Upper lobe of right lung (tissue), 1 donor: ENCODE results near the gene SNED1. TPM values are rescaled to one million over a fixed set of nuclear protein-coding genes. Genes with fewer than 3 reads are reported as not detected.
A peak's percentile ranks its signal among the peaks of the same experiment; 100 is the strongest.

Source experiments
- ATAC-seq: fragments of 200-7000 bp; cut with Tn5 transposase; one replicate; pipeline ENCODE4 v1.9.1; 2020; ENCODE audit warnings: mild to moderate bottlenecking, moderate library complexity
- DNase-seq: peaks from one replicate; pipeline ENCODE4 v3.0.0-alpha.2; 2020
- H3K27ac ChIP-seq: fragments of 200-600 bp; one replicate; pipeline ENCODE4 v1.8.0; 2022
- H3K27me3 ChIP-seq: fragments of 200-600 bp; one replicate; pipeline ENCODE4 v1.8.0; 2022; ENCODE audit warnings: mild to moderate bottlenecking
- H3K36me3 ChIP-seq: fragments of 200-600 bp; one replicate; pipeline ENCODE4 v1.8.0; 2022
- H3K4me1 ChIP-seq: fragments of 200-600 bp; one replicate; pipeline ENCODE4 v1.8.0; 2022
- H3K4me3 ChIP-seq: fragments of 200-600 bp; one replicate; pipeline ENCODE4 v1.8.0; 2022; ENCODE audit warnings: mild to moderate bottlenecking
- H3K9me3 ChIP-seq: fragments of 200-600 bp; one replicate; pipeline ENCODE4 v1.8.0; 2022
- CTCF ChIP-seq: fragments of 200-600 bp; IDR thresholded peaks from one replicate; pipeline ENCODE4 v1.8.0; 2022; ENCODE audit warnings: antibody characterized with exemption
- intact Hi-C: fragments of 100-400 bp; cut with DNase I; formaldehyde crosslinking; loops from one replicate; pipeline ENCODE4 v1.11.0; 2022
- total RNA-seq: library from RNA; stranded (reverse); fragmentation: NEBNext Ultra II Directional; extraction: Animal tissue kit (Norgen Biotek cat#: 25700); gene quantifications from one replicate; pipeline ENCODE4 v1.2.1, GENCODE V29; 2021
- donor health status: DM: no; HTN: yes; CAD: no; lungs with severe emphysema.

Gene SNED1
- total RNA-seq, 1 donor from 2014 or later: 38.4 TPM

GRCh38 chr2:240990266-240990529 is 8.2 kb upstream of the SNED1 start:
- intact Hi-C loops: no loop called here
- Histone ChIP-seq H3K27me3 (no peaks in the 10 kb centered on the region), H3K27ac (no peak overlapping the region), H3K4me1 (peaks cover 51% of the 10 kb centered on the region), H3K36me3 (no peaks in the 10 kb centered on the region), H3K4me3 (no peak overlapping the region), H3K9me3 (no peaks in the 10 kb centered on the region)
- ATAC-seq (no peak), DNase-seq (no peak)
- no peak for TF ChIP-seq CTCF

DNA sequence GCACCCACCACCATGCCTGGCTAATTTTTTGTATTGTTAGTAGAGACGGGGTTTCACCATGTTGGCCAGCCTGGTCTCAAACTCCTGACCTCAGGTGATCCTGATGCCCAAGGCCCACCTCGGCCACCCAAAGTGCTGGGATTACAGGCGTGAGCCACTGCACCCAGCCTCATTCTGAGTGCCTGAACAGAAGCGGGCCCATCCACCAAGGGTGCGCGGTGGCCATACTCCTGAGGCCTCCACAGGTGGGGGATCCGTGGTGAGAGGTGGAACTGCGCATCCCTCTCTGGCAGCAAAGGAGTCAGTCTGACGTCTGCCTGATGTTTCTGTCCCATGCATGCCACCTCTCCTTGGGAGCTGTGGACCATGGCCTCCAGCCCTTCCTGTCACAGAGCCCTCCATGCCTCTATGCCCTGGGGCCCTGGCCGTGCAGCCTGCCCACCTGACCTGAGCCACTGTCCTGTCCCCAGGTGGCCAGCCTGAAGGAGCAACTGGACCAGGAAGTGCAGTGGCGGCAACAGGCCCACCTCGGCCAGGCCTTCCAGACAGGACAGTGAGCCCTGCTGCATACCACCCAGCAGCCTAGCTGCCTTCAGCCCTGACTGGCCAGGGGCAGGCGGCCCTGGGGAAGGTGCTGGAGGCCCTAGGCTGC is 7.6 kb upstream of the SNED1 start:
- no peaks in the 10 kb centered on the region for H3K27me3 ChIP-seq
- intact Hi-C loops: no loop called here
- H3K4me1 ChIP-seq: peaks cover 57% of the 10 kb centered on the region
- DNase-seq (no peak), ATAC-seq (no peak)
- no peaks in the 10 kb centered on the region for H3K36me3 ChIP-seq
- H3K9me3 ChIP-seq: no peaks in the 10 kb centered on the region
- peak overlapping the region; percentile 90 for H3K27ac ChIP-seq
- no peak overlapping the region for H3K4me3 ChIP-seq
- no peak for TF ChIP-seq CTCF

GRCh38 chr2:240991378-240992263 is 6.8 kb upstream of the SNED1 start:
- intact Hi-C loops: no loop called here
- Histone ChIP-seq H3K9me3 (no peaks in the 10 kb centered on the region), H3K27me3 (no peaks in the 10 kb centered on the region), H3K27ac (peak overlapping the region; percentile 90), H3K4me3 (no peak overlapping the region), H3K4me1 (peaks cover 62% of the 10 kb centered on the region), H3K36me3 (no peaks in the 10 kb centered on the region)
- no peak for TF ChIP-seq CTCF
- DNase-seq: peak; percentile 94
- ATAC-seq: peak; percentile 85

DNA sequence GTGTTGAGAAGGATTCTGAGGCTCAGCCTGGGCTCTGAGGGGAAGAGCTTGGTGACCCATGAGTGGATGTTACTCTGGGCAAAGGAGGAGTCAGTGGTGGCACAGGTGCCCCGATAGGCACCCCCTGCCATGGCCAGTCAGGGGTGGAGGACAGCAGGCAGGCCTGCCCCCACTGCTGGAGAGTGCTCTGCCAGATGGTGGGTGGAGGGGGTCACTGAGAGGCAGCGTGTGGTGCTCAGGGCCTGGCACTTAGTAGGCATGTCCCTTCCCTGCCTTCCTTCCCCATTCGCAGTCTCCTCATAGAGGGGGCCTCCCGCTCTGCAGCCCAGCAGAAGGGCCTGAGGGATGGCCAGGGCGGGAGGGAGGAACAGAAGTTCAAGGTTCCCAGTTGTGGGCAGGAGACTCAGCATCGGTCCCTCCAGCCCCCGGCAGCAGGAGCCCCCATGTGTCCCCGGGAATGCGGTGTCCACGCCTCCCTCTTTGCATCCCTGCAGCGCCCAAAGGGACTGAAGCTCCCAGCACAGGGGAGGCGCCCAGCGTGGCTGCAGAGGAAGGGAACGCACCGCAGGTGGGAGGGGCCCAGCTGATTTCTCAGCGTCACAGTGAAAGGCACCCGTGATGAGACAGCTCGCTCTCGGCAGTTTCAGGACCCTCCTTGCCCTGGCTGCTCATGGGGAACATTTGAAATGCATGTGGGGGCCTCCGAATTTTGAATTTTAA is 5.7 kb upstream of the SNED1 start:
- H3K36me3 ChIP-seq: no peaks in the 10 kb centered on the region
- no peaks in the 10 kb centered on the region for H3K9me3 ChIP-seq
- intact Hi-C loops: no loop called here
- H3K4me1 ChIP-seq: peaks cover 62% of the 10 kb centered on the region
- no peak overlapping the region for H3K4me3 ChIP-seq
- no peaks in the 10 kb centered on the region for H3K27me3 ChIP-seq
- peak overlapping the region; percentile 90 for H3K27ac ChIP-seq
- no peak for ATAC-seq
- DNase-seq: no peak
- no peak for TF ChIP-seq CTCF

DNA sequence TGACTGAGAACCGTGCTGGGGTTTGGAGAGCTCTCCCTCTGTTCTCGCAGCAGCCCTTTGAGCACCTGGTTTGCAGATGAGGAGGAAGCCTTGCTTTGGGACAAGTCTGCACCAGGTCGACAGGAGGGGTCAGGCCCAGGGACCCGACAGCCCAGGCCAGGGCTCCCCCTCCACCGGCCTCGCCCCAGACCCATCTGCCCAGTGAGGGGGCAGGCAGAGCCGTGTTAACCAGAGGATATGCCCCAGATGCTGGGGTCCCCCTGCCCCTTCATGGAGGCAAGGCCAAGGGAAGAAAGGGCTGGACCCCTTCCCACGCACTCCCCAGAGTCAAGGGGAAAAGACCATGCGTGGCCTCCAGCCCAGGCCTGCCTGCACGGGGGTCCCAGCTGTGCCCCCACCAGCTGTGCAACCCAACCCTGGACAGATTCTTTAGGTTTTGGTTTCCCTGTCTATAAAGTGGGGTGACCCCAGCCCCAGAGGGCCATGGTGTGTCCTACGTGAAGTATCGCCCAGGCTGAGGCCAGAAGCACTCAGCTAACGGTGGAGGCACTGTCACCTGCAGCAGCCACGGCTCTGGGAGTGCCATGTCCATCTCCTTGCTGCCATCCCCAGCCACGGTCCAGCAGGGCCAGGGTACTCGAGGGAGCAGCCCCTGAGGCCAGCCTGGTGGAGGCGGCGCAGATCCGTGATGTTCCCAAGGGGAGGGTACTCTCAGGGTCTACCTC is 4.8 kb upstream of the SNED1 start:
- H3K9me3 ChIP-seq: no peaks in the 10 kb centered on the region
- TF ChIP-seq CTCF: no peak
- peaks cover 61% of the 10 kb centered on the region for H3K4me1 ChIP-seq
- H3K4me3 ChIP-seq: no peak overlapping the region
- H3K27ac ChIP-seq: no peak overlapping the region
- no peaks in the 10 kb centered on the region for H3K36me3 ChIP-seq
- ATAC-seq: no peak
- DNase-seq: no peak
- no peaks in the 10 kb centered on the region for H3K27me3 ChIP-seq
- intact Hi-C loops: no loop called here
